Measurements from ENCODE around the gene CAPZB. TPM values are rescaled to one million over a fixed set of nuclear protein-coding genes. Genes with fewer than 3 reads are reported as not detected.

The CAPZB gene
- total RNA-seq, 1 donor from 2014 or later: 264 TPM

- Mint-ChIP-seq H3K4me1 (ENCODE audit: unreplicated experiment) (peaks cover 17% of the 10 kb centered on the region), H3K36me3 (no peaks in the 10 kb centered on the region), H3K27me3 (no peaks in the 10 kb centered on the region), H3K27ac (no peak overlapping the region), H3K9me3 (no peaks in the 10 kb centered on the region), H3K4me3 (no peak overlapping the region)
- TF ChIP-seq CTCF (conservative IDR thresholded peaks at IDR 0.05): no peak
- DNase-seq (ENCODE audit: extremely low spot score, unreplicated experiment): no peak
These were observed 10.6 kb upstream of the CAPZB start for GRCh38 chr1:19495799-19496526.

- no peak for DNase-seq (ENCODE audit: extremely low spot score, unreplicated experiment)
- Mint-ChIP-seq H3K36me3 (no peaks in the 10 kb centered on the region), H3K9me3 (no peaks in the 10 kb centered on the region), H3K4me3 (no peak overlapping the region), H3K27ac (no peak overlapping the region), H3K4me1 (ENCODE audit: unreplicated experiment) (peaks cover 17% of the 10 kb centered on the region), H3K27me3 (no peaks in the 10 kb centered on the region)
- no peak for TF ChIP-seq CTCF (conservative IDR thresholded peaks at IDR 0.05)
These were observed 9.8 kb upstream of the CAPZB start for GRCh38 chr1:19495000-19495656.

- no peak for DNase-seq (ENCODE audit: extremely low spot score, unreplicated experiment)
- Mint-ChIP-seq H3K27me3 (no peaks in the 10 kb centered on the region), H3K27ac (no peak overlapping the region), H3K9me3 (no peaks in the 10 kb centered on the region), H3K36me3 (no peaks in the 10 kb centered on the region), H3K4me3 (no peak overlapping the region), H3K4me1 (ENCODE audit: unreplicated experiment) (peaks cover 17% of the 10 kb centered on the region)
- no peak for TF ChIP-seq CTCF (conservative IDR thresholded peaks at IDR 0.05)
These were observed 8.2 kb upstream of the CAPZB start for GRCh38 chr1:19493547-19493946.

GRCh38 chr1:19489996-19490395, 4.7 kb upstream of the CAPZB start:
- H3K27ac Mint-ChIP-seq: no peak overlapping the region
- peaks cover 8% of the 10 kb centered on the region for H3K4me1 Mint-ChIP-seq (ENCODE audit: unreplicated experiment)
- no peaks in the 10 kb centered on the region for H3K9me3 Mint-ChIP-seq
- no peak for DNase-seq (ENCODE audit: extremely low spot score, unreplicated experiment)
- no peak overlapping the region for H3K4me3 Mint-ChIP-seq
- no peaks in the 10 kb centered on the region for H3K27me3 Mint-ChIP-seq
- no peak for TF ChIP-seq CTCF (conservative IDR thresholded peaks at IDR 0.05)
- no peaks in the 10 kb centered on the region for H3K36me3 Mint-ChIP-seq

- Mint-ChIP-seq H3K27ac (peak overlapping the region; percentile 42), H3K9me3 (no peaks in the 10 kb centered on the region), H3K36me3 (peaks cover 6% of the 10 kb centered on the region), H3K4me3 (no peak overlapping the region), H3K4me1 (ENCODE audit: unreplicated experiment) (peaks cover 17% of the 10 kb centered on the region), H3K27me3 (no peaks in the 10 kb centered on the region)
- TF ChIP-seq CTCF (conservative IDR thresholded peaks at IDR 0.05): no peak
- DNase-seq (ENCODE audit: extremely low spot score, unreplicated experiment): no peak
These were observed 2.8 kb upstream of the CAPZB start for GRCh38 chr1:19488136-19488535.
